Measurements from ENCODE around the gene TMEM37.

DNA sequence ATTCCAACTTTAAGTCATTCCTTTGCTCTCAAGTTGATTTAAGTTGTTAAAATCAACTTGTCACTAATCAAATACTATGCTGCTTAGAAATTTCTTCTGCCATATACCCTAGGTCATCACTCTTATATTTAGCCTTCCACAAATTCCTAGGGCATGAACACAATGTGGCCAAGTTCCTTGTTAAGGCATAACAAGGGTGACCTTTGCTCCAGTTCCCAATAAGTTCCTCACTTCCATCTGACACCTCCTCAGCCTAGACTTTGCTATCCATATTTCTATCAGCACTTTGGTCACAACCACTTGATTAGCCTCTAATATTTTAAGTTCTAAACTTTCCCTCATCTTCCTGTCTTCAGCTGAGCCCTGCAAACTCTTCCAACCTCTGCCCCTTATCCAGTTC, 9.9 kb upstream of the TMEM37 start:
- TF ChIP-seq CTCF (conservative IDR thresholded peaks at IDR 0.05 in 1 of 2, IDR thresholded peaks at IDR 0.05 in 1 of 2; ENCODE audit: extremely low read depth in 1 of 2, insufficient read depth in 1 of 2, low read depth in 1 of 2, low read length in 2 of 2) (no peak), EZH2 (IDR thresholded peaks at IDR 0.05; ENCODE audit: borderline replicate concordance, low read length) (no peak)
